Fibroblast of upper back skin (primary cell): ENCODE measurements around the gene UFD1.

Experiments used
- DNase-seq: peaks from one replicate; pipeline ENCODE4 v3.0.0-alpha.2; 2013

UFD1 gene

DNA sequence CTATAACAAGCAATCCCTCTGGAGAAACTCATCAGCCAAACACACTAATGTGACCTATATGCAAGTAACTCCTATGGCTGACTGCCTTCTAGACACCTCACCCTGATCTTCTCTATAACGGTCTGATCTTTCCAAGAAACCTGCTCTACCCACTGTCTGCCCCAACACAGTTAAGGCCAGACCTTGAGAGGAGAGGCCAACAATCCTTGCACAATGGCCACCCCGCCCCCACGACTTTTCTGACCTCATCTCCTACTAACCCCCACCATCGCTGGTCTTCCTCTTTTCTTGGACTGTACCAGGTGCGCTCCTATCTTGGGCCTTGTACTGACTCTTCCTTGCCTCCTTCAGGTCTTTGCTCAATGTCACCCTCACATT is 59.9 kb downstream of the UFD1 start:
- no peak for DNase-seq

DNA sequence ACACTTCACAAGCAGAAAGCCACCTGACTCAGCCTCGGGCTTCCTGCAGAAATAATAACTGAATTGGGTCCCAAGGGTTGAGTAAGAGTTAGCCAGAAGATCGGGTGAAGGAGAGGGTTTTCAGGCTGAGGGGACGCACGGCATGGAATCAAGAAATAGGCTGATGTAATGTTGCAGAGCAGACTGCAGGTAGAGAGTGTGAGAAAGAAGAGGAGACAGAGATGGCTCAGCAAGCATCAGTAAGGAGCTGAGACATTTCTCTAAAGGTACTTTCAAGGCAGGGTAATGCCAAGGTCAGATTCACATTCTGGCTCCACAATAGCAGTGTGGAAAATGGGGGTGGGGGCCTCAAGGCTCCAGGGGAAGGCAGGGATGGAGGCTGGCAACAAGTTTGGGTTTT is 66.1 kb downstream of the UFD1 start:
- no peak for DNase-seq

DNA sequence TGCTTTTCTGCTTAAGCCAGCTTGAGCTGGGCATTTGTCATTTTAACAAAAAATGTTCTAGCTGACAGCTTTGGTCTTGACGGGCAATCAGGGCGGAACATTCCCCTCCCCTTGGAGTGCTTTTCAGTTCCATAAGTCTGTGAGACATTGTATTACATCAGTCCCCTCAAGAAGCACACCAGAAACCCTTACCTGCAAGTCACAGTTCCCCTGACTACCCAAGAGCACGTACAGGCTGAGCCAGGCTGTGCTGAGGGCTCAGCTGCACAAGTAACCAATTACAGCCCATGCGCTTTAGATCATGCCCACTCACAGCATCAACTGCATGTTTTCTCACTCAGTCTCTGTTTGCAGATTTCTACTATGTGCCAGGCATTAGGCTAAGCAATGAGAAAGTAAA is 66.5 kb downstream of the UFD1 start:
- DNase-seq, result no peak

DNA sequence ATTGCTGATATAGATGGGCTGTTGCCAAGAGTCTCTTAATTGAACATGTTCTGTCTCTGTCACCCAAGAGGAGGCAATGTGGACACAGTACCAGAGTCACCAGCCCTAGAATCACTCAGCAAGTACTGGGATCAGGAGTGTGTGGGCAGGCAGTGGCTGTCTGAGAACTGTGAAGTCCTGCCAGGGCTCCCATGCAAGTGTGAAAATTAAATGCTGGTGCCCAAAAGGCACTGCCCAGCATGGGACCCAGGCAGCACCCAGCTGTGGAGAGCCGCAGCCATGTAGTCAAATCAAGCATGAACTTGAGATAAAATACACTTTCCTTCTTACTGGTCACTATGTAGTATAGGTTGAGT is 67.3 kb downstream of the UFD1 start:
- no peak for DNase-seq

- no peak for DNase-seq
Observed at GRCh38 chr22:19410941-19411689, 67.9 kb downstream of the UFD1 start.

DNA sequence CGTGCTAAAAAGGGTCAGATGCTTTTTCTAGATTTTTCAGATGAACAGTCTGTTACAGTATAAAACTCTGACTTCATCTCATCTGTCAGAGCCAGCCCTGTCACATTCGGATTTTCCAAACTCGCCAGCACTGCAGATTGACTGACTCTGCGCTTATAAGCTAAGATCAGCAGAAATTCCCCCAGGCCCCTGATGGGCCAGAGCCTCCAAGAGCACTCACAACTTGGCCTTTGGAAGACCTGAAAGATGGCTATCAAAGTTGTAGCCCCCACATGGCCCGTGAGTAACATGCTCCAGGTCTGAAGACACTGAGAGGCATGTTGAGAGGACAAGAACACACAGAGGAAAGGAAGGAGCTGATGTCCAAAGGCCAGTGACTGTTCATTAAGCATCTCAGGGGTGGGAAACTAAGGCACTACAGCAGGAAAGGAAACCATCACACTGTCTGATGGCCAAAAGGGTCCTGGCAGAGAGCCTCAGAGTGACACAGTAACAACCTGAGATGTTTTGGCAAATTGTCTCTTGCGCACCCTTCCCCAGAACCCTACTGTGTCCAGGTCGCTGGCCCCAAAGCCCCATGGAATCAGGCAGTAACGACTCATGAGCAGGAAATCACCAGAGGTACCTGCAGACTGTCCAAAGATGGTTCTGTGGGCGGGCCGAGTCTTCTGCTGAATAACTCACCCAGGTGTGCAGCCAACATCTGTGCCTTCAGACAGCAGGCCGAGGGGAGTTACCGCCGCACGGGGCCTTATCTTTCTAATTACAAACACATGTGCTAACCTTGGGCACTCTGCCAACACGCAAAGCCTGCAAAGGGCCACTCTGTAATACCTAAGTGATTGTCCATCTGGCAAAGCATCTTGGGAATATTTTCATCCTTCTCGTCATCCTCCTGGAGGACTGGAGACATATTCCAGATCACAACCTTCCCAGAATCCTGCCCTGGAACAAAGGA is 71.1 kb downstream of the UFD1 start:
- peak; percentile 53 for DNase-seq

GRCh38 chr22:19406846-19407245 is 72.1 kb downstream of the UFD1 start:
- DNase-seq, result no peak

GRCh38 chr22:19406281-19406811 is 72.6 kb downstream of the UFD1 start:
- no peak for DNase-seq

GRCh38 chr22:19405652-19406051 is 73.3 kb downstream of the UFD1 start:
- no peak for DNase-seq

GRCh38 chr22:19405133-19405532 is 73.9 kb downstream of the UFD1 start:
- DNase-seq, result no peak

DNA sequence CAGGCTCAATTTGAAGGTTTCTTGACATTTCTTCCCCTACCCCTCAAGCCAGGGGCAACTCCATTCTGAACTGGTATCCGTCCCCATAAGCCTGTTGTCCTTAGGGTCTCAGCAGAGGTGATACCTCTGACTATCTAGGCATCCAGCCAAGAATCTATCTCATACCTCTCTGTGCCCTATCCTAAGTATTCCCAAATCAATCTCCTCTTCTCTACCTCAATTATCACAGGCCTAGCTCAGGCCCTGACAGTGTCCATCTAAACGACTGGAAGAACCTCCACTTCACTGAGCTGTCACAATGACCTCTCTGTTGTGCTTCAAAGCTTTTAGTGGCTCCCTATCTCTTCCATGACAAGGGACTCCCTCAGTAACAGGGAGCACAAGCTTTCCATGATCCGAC is 74.3 kb downstream of the UFD1 start:
- no peak for DNase-seq

- DNase-seq, result no peak
Observed at GRCh38 chr22:19402642-19403191, 76.3 kb downstream of the UFD1 start.

- no peak for DNase-seq
Observed at GRCh38 chr22:19401483-19401882, 77.5 kb downstream of the UFD1 start.

GRCh38 chr22:19400881-19401280 is 78.1 kb downstream of the UFD1 start:
- DNase-seq, result no peak
